ENCODE data around the gene BTBD9. TPM values are rescaled to one million over a fixed set of nuclear protein-coding genes. Genes with fewer than 3 reads are reported as not detected.

BTBD9 gene
- total RNA-seq, 1 experiment from 2014 or later: 19.4 TPM

- intact Hi-C loops (cut with micrococcal nuclease; ENCODE audit: unreplicated experiment): no loop called here
- no peak for TF ChIP-seq CTCF (IDR thresholded peaks at IDR 0.05; ENCODE audit: unreplicated experiment)
- DNase-seq: no peak
- Mint-ChIP-seq H3K9me3 (ENCODE audit: low read depth, unreplicated experiment) (no peaks in the 10 kb centered on the region), H3K27ac (ENCODE audit: unreplicated experiment) (no peak overlapping the region), H3K27me3 (ENCODE audit: unreplicated experiment) (no peaks in the 10 kb centered on the region), H3K4me3 (ENCODE audit: low read depth, unreplicated experiment) (no peak overlapping the region), H3K36me3 (ENCODE audit: insufficient read depth, unreplicated experiment) (no peaks in the 10 kb centered on the region), H3K4me1 (ENCODE audit: low read depth, unreplicated experiment) (no peaks in the 10 kb centered on the region)
- CTCF ChIA-PET: no interaction called here
- no TSS peak for BruUV-seq (replicated peaks)
Observed at GRCh38 chr6:38215651-38216311, 423.9 kb downstream of the BTBD9 start.

- intact Hi-C loops (cut with micrococcal nuclease; ENCODE audit: unreplicated experiment): no loop called here
- CTCF ChIA-PET: no interaction called here
- DNase-seq: no peak
- no peak for TF ChIP-seq CTCF (IDR thresholded peaks at IDR 0.05; ENCODE audit: unreplicated experiment)
- Mint-ChIP-seq H3K27ac (ENCODE audit: unreplicated experiment) (no peak overlapping the region), H3K9me3 (ENCODE audit: low read depth, unreplicated experiment) (no peaks in the 10 kb centered on the region), H3K4me1 (ENCODE audit: low read depth, unreplicated experiment) (no peaks in the 10 kb centered on the region), H3K4me3 (ENCODE audit: low read depth, unreplicated experiment) (no peak overlapping the region), H3K36me3 (ENCODE audit: insufficient read depth, unreplicated experiment) (no peaks in the 10 kb centered on the region), H3K27me3 (ENCODE audit: unreplicated experiment) (no peaks in the 10 kb centered on the region)
- BruUV-seq (replicated peaks): no TSS peak
Observed at GRCh38 chr6:38215225-38215624, 424.5 kb downstream of the BTBD9 start.

DNA sequence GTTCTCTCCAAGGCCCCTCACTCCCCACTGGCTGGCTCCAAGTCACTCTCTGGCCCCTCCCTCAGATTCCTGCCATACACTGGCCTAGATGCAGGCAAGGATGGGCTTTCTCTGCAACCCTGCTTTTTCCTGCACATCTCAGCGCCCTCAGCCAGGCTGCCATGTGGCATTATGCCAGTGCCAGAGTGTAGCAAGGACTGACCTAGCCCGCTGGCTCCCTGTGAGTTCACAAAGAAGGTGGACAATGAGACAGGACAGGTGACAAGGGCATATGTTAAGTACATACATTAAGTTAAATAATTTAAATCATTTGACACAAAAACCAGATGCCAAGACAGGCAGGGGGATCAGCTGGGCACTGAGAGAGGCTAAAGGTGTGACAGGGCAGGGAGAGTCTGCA, 425.6 kb downstream of the BTBD9 start:
- intact Hi-C loops (cut with micrococcal nuclease; ENCODE audit: unreplicated experiment): no loop called here
- Mint-ChIP-seq H3K9me3 (ENCODE audit: low read depth, unreplicated experiment) (no peaks in the 10 kb centered on the region), H3K36me3 (ENCODE audit: insufficient read depth, unreplicated experiment) (no peaks in the 10 kb centered on the region), H3K27me3 (ENCODE audit: unreplicated experiment) (no peaks in the 10 kb centered on the region), H3K4me1 (ENCODE audit: low read depth, unreplicated experiment) (no peaks in the 10 kb centered on the region), H3K27ac (ENCODE audit: unreplicated experiment) (no peak overlapping the region), H3K4me3 (ENCODE audit: low read depth, unreplicated experiment) (no peak overlapping the region)
- no peak for DNase-seq
- no peak for TF ChIP-seq CTCF (IDR thresholded peaks at IDR 0.05; ENCODE audit: unreplicated experiment)
- CTCF ChIA-PET: no interaction called here
- BruUV-seq (replicated peaks): no TSS peak

DNA sequence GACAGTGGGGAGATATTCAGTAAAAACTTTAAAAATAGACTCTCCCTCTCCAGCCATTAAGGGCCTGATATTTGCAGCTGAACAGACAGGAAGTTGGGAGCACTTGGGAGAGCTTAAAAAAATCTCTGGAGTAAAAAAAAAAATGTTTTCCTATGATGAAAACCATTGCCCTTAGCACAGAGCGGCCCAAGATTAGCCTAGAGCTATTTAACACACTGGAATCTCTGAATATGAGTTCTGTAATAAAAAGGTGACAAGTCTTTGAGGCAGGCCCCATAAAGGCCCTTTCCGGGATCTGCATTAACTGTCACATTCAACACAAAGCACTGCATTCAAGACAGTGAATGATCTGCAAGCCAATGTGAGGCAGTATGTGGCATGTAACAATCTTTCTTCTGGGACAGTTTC, 426.5 kb downstream of the BTBD9 start:
- intact Hi-C loops (cut with micrococcal nuclease; ENCODE audit: unreplicated experiment): no loop called here
- H3K4me1 Mint-ChIP-seq (ENCODE audit: low read depth, unreplicated experiment): no peaks in the 10 kb centered on the region
- DNase-seq: no peak
- no peak overlapping the region for H3K4me3 Mint-ChIP-seq (ENCODE audit: low read depth, unreplicated experiment)
- no peak overlapping the region for H3K27ac Mint-ChIP-seq (ENCODE audit: unreplicated experiment)
- no TSS peak for BruUV-seq (replicated peaks)
- no peak for TF ChIP-seq CTCF (IDR thresholded peaks at IDR 0.05; ENCODE audit: unreplicated experiment)
- CTCF ChIA-PET: interaction anchor here (0.6 kb wide), 1 partner anchor 214 kb away, joined by 4 read pairs; no protein-coding TSS in a partner anchor
- no peaks in the 10 kb centered on the region for H3K36me3 Mint-ChIP-seq (ENCODE audit: insufficient read depth, unreplicated experiment)
- no peaks in the 10 kb centered on the region for H3K9me3 Mint-ChIP-seq (ENCODE audit: low read depth, unreplicated experiment)
- no peaks in the 10 kb centered on the region for H3K27me3 Mint-ChIP-seq (ENCODE audit: unreplicated experiment)

Data from Calu3 (cell line).